ENCODE data around the gene NOVA2. TPM values are rescaled to one million over a fixed set of nuclear protein-coding genes. Genes with fewer than 3 reads are reported as not detected.

NOVA2 gene
- total RNA-seq, 4 donors from 2014 or later, result 0.68 to 9.2 (median 1.9) TPM

- no peak for TF ChIP-seq CTCF (IDR thresholded peaks at IDR 0.05; ENCODE audit: low read depth)
These were observed 25.7 kb downstream of the NOVA2 start for GRCh38 chr19:45947926-45948325.

GRCh38 chr19:45940515-45940805, 33.2 kb downstream of the NOVA2 start:
- TF ChIP-seq CTCF (IDR thresholded peaks at IDR 0.05; ENCODE audit: low read depth), result no peak

GRCh38 chr19:45939792-45940514, 33.7 kb downstream of the NOVA2 start:
- no peak for TF ChIP-seq CTCF (IDR thresholded peaks at IDR 0.05; ENCODE audit: low read depth)

- TF ChIP-seq CTCF (IDR thresholded peaks at IDR 0.05; ENCODE audit: low read depth), result no peak
These were observed 34.8 kb downstream of the NOVA2 start for GRCh38 chr19:45938733-45939319.

- TF ChIP-seq CTCF (IDR thresholded peaks at IDR 0.05; ENCODE audit: low read depth), result no peak
These were observed 38.4 kb downstream of the NOVA2 start for GRCh38 chr19:45935267-45935666.

- no peak for TF ChIP-seq CTCF (IDR thresholded peaks at IDR 0.05; ENCODE audit: low read depth)
These were observed 39.0 kb downstream of the NOVA2 start for GRCh38 chr19:45934551-45935230.

GRCh38 chr19:45933759-45934158, 39.9 kb downstream of the NOVA2 start:
- no peak for TF ChIP-seq CTCF (IDR thresholded peaks at IDR 0.05; ENCODE audit: low read depth)
